Karpas-422 (cell line): Measurements from ENCODE around the gene RPS6KL1. TPM values are rescaled to one million over a fixed set of nuclear protein-coding genes. Genes with fewer than 3 reads are reported as not detected.
A peak's percentile ranks its signal among the peaks of the same experiment; 100 is the strongest.

Experiments used
- DNase-seq: peaks from one replicate; pipeline ENCODE4 v3.0.0-alpha.2; 2015
- H2AFZ ChIP-seq: fragments of 200-600 bp; sonication (generic); 2 replicates; pipeline ENCODE4 v1.6.1; 2014; ENCODE audit warnings: antibody characterized with exemption, low read length, mixed read lengths
- H3K27ac ChIP-seq: fragments of 200-600 bp; sonication (generic); 2 replicates; pipeline ENCODE4 v1.5.1; 2014; ENCODE audit warnings: mild to moderate bottlenecking, low read length, moderate library complexity
- H3K27me3 ChIP-seq: fragments of 200-600 bp; sonication (generic); 2 replicates; pipeline ENCODE4 v1.6.1; 2014; ENCODE audit warnings: low read length, mixed read lengths
- H3K36me3 ChIP-seq: fragments of 200-600 bp; sonication (generic); 2 replicates; pipeline ENCODE4 v1.6.1; 2014; ENCODE audit warnings: low read length, mixed read lengths; ENCODE audit not compliant: insufficient read depth
- H3K4me1 ChIP-seq: fragments of 200-600 bp; sonication (generic); 2 replicates; pipeline ENCODE4 v1.6.1; 2014; ENCODE audit warnings: mild to moderate bottlenecking, low read length, mixed read lengths
- H3K4me2 ChIP-seq: fragments of 200-600 bp; sonication (generic); 2 replicates; pipeline ENCODE4 v1.6.1; 2014; ENCODE audit warnings: low read length, low read depth, mild to moderate bottlenecking; ENCODE audit not compliant: poor library complexity, severe bottlenecking
- H3K4me3 ChIP-seq: fragments of 200-600 bp; sonication (generic); 2 replicates; pipeline ENCODE4 v1.5.1; 2014; ENCODE audit warnings: mild to moderate bottlenecking, antibody characterized with exemption, low read length, mixed read lengths
- H3K79me2 ChIP-seq: fragments of 200-600 bp; sonication (generic); 2 replicates; pipeline ENCODE4 v1.6.1; 2014; ENCODE audit warnings: mild to moderate bottlenecking, low read length, mixed read lengths
- H3K9ac ChIP-seq: fragments of 200-600 bp; sonication (generic); 2 replicates; pipeline ENCODE4 v1.6.0; 2014; ENCODE audit warnings: low read length
- H3K9me2 ChIP-seq: fragments of 200-600 bp; sonication (generic), shearing (Covaris generic); replicated peaks from 2 replicates; pipeline ENCODE4 v1.6.0; 2014; ENCODE audit warnings: mild to moderate bottlenecking, low read length, moderate library complexity; ENCODE audit not compliant: insufficient read depth
- H3K9me3 ChIP-seq: fragments of 300-700, 200-600 bp; sonication (generic); 2 replicates; pipeline ENCODE4 v1.6.1; 2014; ENCODE audit warnings: low read length, mixed read lengths
- H4K20me1 ChIP-seq: fragments of 200-600 bp; sonication (generic); 2 replicates; pipeline ENCODE4 v1.6.1; 2014; ENCODE audit warnings: mild to moderate bottlenecking, antibody characterized with exemption, low read length, low read depth; ENCODE audit not compliant: insufficient read depth
- total RNA-seq: library from RNA; depleted of rRNA; stranded (reverse); fragments of >200 nt; shearing (Covaris generic); gene quantifications from 2 replicates; pipeline ENCODE4 v1.2.3, GENCODE V29; 2014; ENCODE audit warnings: low replicate concordance

RPS6KL1 gene
- total RNA-seq, 1 experiment from 2014 or later, result 34.3 TPM

DNA sequence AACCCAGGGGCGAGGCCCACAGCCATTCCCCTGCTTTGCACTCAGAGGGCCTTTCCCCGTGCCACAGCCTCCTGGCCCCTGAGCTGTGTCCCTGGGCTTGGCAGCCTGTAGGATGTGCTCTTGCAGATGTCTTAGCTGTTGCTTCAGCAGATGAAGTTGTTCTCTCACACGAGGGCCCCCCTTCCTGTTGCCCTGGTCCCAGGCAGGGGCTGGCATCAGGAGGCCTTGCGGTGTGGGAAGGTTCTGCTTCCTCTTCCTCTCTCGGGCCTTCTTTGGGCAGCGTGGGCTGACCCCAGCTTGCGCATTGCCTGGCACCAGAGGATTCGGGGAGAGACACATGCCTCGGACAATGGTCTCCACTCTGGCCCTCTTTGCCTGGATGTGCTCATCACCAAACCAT lies 59.8 kb downstream of the RPS6KL1 start:
- no peaks in the 10 kb centered on the region for H3K36me3 ChIP-seq
- H3K27me3 ChIP-seq, result no peaks in the 10 kb centered on the region
- peak; percentile 39 for DNase-seq
- H3K4me3 ChIP-seq, result no peak overlapping the region
- H3K79me2 ChIP-seq, result no peaks in the 10 kb centered on the region
- no peaks in the 10 kb centered on the region for H3K9me3 ChIP-seq
- H3K4me1 ChIP-seq, result peaks cover 21% of the 10 kb centered on the region
- H3K27ac ChIP-seq, result no peak overlapping the region
- peaks cover 9% of the 10 kb centered on the region for H4K20me1 ChIP-seq
- no peaks in the 10 kb centered on the region for H3K9me2 ChIP-seq
- no peak overlapping the region for H3K9ac ChIP-seq
- H3K4me2 ChIP-seq, result no peak overlapping the region
- no peak overlapping the region for H2AFZ ChIP-seq

DNA sequence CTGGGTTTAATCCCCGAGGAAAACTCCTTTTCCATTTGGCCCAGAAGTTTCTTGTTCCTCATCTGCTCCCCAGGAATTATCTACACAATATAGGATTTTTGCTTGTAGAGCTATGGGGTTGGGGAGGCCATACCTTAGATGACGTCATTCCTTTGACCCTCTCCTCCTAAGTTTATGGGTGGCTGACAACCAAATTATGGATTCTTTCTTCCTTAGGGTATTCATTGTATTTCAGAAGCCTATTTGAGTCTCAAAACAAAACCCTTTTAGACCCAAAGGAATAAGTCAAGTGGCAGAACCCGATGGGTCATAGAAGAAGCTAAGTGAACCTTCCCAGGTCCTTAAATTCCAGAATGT lies 61.3 kb downstream of the RPS6KL1 start:
- H3K27ac ChIP-seq, result no peak overlapping the region
- no peak overlapping the region for H3K4me2 ChIP-seq
- H3K36me3 ChIP-seq, result no peaks in the 10 kb centered on the region
- no peak for DNase-seq
- no peaks in the 10 kb centered on the region for H3K9me3 ChIP-seq
- H3K9ac ChIP-seq, result no peak overlapping the region
- no peak overlapping the region for H2AFZ ChIP-seq
- H3K9me2 ChIP-seq, result no peaks in the 10 kb centered on the region
- H4K20me1 ChIP-seq, result peaks cover 9% of the 10 kb centered on the region; the same call in 1 of the 2 replicates
- no peak overlapping the region for H3K4me3 ChIP-seq
- H3K27me3 ChIP-seq, result no peaks in the 10 kb centered on the region
- H3K4me1 ChIP-seq, result peaks cover 13% of the 10 kb centered on the region
- no peaks in the 10 kb centered on the region for H3K79me2 ChIP-seq

DNA sequence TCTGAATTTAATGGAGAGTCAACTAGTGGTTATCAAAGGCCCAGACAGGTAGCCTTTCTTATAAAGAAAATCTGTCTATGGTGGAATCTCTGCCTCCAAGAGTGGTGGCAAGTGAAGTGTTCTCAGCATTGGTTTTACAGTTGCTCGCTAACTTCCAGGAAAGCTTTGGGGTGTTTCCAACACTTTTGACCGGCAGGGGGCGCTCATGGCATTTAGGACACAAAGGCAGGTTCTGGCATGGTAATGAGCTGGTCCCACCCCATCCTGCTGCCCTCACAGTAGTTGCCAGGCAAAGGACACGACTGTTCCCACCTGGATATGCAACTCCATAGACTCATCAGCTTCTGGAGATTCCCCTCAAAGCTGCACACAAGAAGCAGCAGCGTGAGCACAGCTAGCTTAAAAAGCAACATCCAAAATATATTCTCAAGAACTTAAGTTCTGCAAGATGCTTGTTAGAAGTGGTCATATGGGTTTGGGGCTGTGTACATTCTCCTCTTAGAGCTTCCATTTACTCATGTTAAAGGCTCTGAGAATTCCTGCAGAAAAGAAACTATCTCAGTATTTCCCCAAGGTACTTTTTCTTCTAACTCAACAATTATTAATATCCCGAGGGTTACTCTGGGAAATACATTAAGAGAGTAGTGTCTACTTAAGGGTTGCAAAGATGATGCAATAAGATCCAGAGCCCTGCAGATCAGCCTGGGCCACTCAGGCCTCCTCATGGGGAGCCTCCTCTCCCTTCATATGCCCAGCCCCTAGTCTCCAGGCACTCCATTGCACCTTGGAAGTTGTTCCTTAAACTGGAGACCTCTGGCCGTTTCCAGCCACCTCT lies 61.9 kb downstream of the RPS6KL1 start:
- peak; percentile 98 for DNase-seq
- peaks cover 9% of the 10 kb centered on the region; the same call in 1 of the 2 replicates for H4K20me1 ChIP-seq
- no peaks in the 10 kb centered on the region for H3K36me3 ChIP-seq
- no peaks in the 10 kb centered on the region for H3K27me3 ChIP-seq
- no peak overlapping the region for H3K27ac ChIP-seq
- no peaks in the 10 kb centered on the region for H3K9me3 ChIP-seq
- H3K4me3 ChIP-seq, result no peak overlapping the region
- H3K9ac ChIP-seq, result no peak overlapping the region
- no peak overlapping the region for H3K4me2 ChIP-seq
- peaks cover 15% of the 10 kb centered on the region for H3K4me1 ChIP-seq
- no peak overlapping the region for H2AFZ ChIP-seq
- H3K79me2 ChIP-seq, result no peaks in the 10 kb centered on the region
- no peaks in the 10 kb centered on the region for H3K9me2 ChIP-seq

DNA sequence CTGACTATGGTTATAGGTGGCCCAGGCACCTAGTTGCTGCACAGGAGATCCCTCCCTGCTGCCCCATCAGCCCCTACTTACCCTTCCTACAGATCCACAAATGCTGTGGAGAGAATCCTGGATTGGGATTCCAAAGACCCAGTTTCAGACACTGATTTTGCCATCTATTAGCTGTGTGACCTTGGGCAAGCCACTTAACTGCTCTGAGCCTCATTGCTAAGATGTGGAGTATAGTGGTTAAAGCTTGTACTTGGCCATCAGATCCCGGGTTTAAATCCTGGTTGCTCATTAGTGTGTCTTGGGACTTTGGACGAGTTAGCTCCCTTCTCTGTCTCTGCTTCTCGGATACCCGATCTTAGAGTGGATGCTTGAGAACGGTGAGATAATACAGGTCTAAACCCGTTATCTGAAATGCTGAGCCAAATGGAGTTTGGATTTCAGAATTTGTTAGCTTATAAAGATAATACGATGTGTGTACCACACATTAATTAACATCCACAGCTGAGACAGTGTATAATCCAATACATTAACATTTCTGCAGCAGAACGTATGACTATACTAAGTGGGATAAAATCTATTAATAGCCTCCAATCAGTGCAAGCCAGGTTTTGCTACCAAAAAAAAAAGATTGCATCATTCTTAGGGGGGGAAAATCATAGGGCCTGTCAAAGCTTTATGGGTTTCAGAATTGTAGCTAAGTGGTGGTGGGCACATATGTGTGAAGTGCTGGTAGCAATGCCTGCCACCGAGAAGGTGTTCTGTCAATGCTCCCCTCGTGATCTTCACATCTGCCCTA lies 63.1 kb downstream of the RPS6KL1 start:
- peaks cover 23% of the 10 kb centered on the region for H3K4me1 ChIP-seq
- no peak overlapping the region for H3K4me2 ChIP-seq
- no peak overlapping the region for H2AFZ ChIP-seq
- H3K9ac ChIP-seq, result no peak overlapping the region
- no peaks in the 10 kb centered on the region for H3K36me3 ChIP-seq
- H3K9me2 ChIP-seq, result no peaks in the 10 kb centered on the region
- H3K27ac ChIP-seq, result no peak overlapping the region
- no peak for DNase-seq
- no peaks in the 10 kb centered on the region for H3K9me3 ChIP-seq
- no peaks in the 10 kb centered on the region for H3K27me3 ChIP-seq
- H3K4me3 ChIP-seq, result no peak overlapping the region
- no peaks in the 10 kb centered on the region for H3K79me2 ChIP-seq
- H4K20me1 ChIP-seq, result peaks cover 9% of the 10 kb centered on the region; the same call in 1 of the 2 replicates

DNA sequence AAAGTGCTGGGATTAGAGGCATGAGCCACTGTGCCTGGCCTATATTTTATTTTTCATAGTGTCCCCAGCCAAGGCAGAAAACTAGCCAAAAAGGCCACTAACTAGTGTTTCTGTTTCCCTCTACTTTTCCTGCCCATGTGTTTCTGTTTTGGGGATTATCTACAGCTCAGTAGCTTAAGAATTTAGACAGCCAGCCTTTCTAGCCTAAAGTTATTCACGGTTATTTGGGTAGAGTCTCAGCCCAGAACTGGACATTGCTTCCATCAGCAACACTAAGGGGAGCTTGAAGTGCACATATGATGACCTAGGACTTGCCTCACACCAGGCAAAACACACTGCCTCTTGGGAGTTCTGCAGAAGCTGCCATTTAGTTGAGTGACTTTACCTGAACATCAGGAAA lies 65.0 kb downstream of the RPS6KL1 start:
- no peak for DNase-seq
- H3K9ac ChIP-seq, result no peak overlapping the region

DNA sequence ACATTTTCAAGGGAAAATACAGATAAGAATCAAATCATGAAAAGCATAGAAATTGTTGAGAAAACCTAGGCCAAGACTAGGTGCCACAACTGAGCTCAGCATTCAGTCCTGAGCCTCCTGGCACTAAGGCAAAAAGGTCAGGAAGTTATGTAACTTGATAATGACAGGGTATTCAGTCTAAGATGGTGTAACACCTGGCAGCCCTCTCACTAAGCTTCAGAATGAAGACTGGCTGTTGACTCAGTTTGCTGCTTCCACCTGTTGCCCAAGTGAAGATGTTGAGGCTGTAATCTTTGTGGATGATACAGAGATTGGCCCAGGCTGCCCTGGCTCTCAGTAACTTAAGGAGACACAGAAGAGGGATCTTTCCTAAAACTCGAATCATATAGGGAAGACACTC lies 66.7 kb downstream of the RPS6KL1 start:
- Histone ChIP-seq H3K9ac (no peak overlapping the region), H3K36me3 (no peaks in the 10 kb centered on the region), H3K9me3 (no peaks in the 10 kb centered on the region), H3K9me2 (no peaks in the 10 kb centered on the region), H3K4me2 (no peak overlapping the region), H4K20me1 (peaks cover 9% of the 10 kb centered on the region; the same call in 1 of the 2 replicates), H3K27ac (peak overlapping the region; percentile 34; the same call in 1 of the 2 replicates), H3K4me1 (peaks cover 20% of the 10 kb centered on the region), H3K27me3 (no peaks in the 10 kb centered on the region), H3K4me3 (no peak overlapping the region), H2AFZ (no peak overlapping the region), H3K79me2 (no peaks in the 10 kb centered on the region)
- no peak for DNase-seq

More for the DNA sequence above, 65.0 kb downstream of the RPS6KL1 start:
- H4K20me1 ChIP-seq, result peaks cover 9% of the 10 kb centered on the region; the same call in 1 of the 2 replicates
- H3K9me2 ChIP-seq, result no peaks in the 10 kb centered on the region
- H3K27me3 ChIP-seq, result no peaks in the 10 kb centered on the region
- H3K9me3 ChIP-seq, result no peaks in the 10 kb centered on the region
- H3K4me1 ChIP-seq, result peaks cover 23% of the 10 kb centered on the region
- no peaks in the 10 kb centered on the region for H3K79me2 ChIP-seq
- H3K36me3 ChIP-seq, result no peaks in the 10 kb centered on the region
- H3K4me2 ChIP-seq, result no peak overlapping the region
- no peak overlapping the region for H3K4me3 ChIP-seq
- no peak overlapping the region for H3K27ac ChIP-seq
- H2AFZ ChIP-seq, result no peak overlapping the region

DNA sequence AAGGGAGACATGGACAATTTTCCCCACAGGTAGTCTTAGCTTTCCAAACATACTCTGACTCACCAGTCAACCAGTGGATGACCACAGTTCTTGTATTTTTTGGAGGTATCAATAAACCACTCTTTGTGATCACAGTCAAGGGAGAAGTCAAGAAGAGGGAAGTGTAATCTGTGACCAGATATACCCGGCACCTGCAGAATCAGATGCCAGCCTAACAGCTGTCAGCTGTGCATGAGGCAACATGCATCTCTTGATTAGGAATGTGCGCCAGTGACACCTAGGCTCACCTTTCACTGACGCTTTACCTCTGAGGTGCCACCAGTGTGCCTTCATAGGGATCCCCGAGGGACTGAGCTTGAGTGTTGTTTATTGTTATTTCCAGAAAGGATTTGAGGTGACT lies 67.1 kb downstream of the RPS6KL1 start:
- no peaks in the 10 kb centered on the region for H3K9me3 ChIP-seq
- H2AFZ ChIP-seq, result no peak overlapping the region
- H3K9ac ChIP-seq, result no peak overlapping the region
- no peak overlapping the region for H3K4me3 ChIP-seq
- no peak overlapping the region for H3K4me2 ChIP-seq
- no peak for DNase-seq
- H3K27me3 ChIP-seq, result no peaks in the 10 kb centered on the region
- H3K4me1 ChIP-seq, result peaks cover 16% of the 10 kb centered on the region
- H3K36me3 ChIP-seq, result no peaks in the 10 kb centered on the region
- H3K79me2 ChIP-seq, result no peaks in the 10 kb centered on the region
- H3K27ac ChIP-seq, result peak overlapping the region; percentile 34; the same call in 1 of the 2 replicates
- no peaks in the 10 kb centered on the region for H3K9me2 ChIP-seq
- H4K20me1 ChIP-seq, result peaks cover 9% of the 10 kb centered on the region; the same call in 1 of the 2 replicates

DNA sequence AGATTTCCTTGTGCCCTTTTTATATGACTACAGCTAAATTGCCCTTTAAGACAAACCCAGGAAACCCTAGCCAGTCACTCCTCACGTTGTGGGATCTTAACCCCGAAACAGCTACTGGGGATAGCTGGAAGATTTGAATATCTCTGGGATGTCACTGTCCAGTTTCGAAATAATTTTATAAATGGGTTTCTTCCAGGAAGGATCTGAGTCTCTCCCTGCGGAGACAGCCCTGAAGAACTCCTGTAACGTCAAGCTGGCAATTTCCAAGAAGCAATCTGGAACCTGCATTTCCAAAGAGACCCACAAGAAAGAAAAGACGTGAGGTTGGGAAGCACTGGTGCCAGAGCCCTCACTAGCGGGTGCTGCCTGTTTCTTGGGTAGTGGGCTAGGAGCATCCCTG lies 68.0 kb downstream of the RPS6KL1 start:
- H3K27me3 ChIP-seq, result no peaks in the 10 kb centered on the region
- no peak overlapping the region for H2AFZ ChIP-seq
- no peak overlapping the region for H3K27ac ChIP-seq
- H3K4me2 ChIP-seq, result no peak overlapping the region
- DNase-seq, result no peak
- no peak overlapping the region for H3K9ac ChIP-seq
- H4K20me1 ChIP-seq, result 0 out of 2 replicates have a peak, but pooled peaks cover 3% of the 10 kb centered on the region
- H3K4me3 ChIP-seq, result no peak overlapping the region
- H3K36me3 ChIP-seq, result no peaks in the 10 kb centered on the region
- no peaks in the 10 kb centered on the region for H3K9me2 ChIP-seq
- no peaks in the 10 kb centered on the region for H3K9me3 ChIP-seq
- no peaks in the 10 kb centered on the region for H3K79me2 ChIP-seq
- H3K4me1 ChIP-seq, result peaks cover 12% of the 10 kb centered on the region
